Stimulated activated CD8-positive, alpha-beta memory T cell treated with anti-CD3 and anti-CD28 coated beads, Interleukin-7, amount 100 ng/mL, for 24 hours (primary cell): ENCODE measurements around the gene GPATCH8.

Experiments
- DNase-seq: peaks from one replicate; pipeline ENCODE4 v3.0.0-alpha.2; 2020; ENCODE audit warnings: low read depth

GPATCH8 gene

DNA sequence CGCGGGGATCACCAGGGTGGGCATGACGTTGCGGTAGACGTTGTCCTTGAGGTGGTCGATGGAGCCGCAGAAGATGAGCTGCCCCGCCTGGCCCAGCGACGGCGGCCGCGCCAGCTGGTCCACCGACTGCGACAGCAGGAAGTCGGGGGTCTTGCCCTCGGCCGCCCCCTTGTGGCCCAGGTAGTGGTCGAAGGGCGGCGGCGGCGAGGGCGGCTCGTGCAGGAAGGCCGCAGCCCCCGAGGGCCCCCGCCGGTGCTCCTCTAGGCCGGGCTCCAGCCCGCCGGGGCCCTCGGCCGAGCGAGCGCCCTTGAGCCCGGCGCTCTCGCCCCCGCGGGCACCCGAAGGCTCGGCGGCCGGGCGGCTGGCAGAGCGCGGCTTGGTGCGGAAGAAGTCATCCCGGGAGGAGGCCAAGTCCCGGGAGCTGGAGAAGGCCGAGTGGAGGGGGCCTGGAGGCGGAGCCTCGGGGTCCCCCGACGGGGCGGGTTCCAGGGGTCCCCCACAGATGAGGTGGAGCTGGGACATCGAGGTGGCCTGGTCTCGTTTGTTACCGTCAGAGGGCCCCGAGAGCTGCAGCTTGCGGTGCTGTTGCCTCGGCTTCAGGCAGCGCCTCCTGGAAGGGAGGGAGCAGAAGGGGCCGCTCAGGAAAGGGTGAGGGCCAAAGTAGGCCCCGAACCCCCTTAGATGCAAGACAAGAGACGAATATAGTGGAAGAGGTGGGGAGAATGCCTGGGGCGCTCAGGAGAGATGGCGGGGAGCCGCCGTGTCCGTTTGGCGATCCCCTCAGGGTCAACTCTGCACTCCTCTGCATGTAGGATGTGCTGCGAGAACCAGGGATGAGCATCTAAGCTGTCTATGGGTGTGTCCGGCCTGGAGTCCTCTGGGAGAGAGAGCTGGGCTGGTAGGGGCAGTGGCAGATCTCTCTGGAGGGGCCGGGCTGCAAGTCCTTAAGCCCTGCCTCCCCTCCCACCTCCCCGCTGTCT lies 148.3 kb downstream of the GPATCH8 start:
- peak; percentile 26 for DNase-seq

DNA sequence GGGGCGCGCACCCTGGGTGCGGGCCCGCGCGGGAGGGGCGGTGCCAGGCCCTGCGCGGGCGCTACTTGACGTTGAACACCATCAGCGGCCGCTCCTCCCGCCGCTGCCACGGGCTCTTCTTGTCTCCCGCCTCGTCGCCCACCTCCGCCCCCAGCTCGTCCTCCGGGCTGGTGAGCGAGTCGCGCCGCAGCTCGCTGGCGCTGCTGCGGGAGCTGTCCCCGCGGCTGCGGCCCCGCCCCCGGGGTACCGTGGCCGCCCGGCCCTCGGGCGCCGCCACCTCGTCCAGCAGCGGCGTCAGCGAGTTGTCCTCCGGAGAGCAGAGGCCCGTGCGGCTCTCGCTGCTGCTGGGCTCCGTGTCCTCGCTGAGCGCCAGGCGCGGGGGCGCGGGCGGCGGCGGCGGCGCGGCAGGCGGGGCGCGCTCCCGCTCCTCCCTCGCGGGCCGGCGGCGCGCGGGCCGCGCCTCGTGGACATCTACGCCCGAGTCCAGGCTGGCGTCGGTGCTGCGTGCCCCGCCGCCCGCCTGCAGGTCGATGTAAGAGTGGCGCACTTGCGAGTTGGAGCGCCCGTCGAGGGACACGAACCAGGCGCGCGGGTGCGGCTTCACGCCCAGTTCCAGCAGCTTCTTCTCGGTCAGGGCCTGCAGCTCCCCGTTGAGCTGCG lies 149.4 kb downstream of the GPATCH8 start:
- DNase-seq = no peak

DNA sequence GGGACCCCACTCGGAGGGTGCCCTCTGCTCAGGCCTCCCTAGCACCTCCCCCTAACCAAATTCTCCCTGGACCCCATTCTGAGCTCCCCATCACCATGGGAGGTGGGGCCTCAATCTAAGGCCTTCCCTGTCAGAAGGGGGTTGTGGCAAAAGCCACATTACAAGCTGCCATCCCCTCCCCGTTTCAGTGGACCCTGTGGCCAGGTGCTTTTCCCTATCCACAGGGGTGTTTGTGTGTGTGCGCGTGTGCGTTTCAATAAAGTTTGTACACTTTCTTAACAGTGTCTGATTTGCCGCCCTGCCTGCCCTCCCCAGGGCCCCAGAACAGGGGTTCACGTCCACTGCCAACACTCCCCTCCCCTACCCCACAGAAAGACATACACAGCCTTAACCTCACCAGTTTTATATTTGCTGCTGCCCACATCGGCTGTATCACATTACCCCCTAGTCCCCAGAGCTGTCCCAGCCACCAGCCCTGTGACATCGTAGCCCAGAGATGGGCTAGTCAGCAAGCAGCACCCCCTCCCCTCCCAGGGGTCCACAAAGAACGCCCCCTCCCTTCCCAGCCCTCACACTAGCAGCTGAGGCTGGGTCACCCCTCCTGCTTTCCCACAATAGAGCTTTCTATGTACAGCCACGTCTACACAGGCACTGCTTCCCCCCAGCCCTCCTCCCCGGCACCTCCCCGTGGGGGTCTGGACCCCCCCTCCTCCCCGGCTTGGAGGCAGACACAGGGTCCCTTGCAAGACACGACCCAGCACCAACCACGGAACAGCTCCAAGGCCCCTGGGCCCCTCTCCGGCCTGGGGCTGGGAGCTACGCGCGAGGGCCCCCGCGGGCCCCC lies 150.2 kb downstream of the GPATCH8 start:
- DNase-seq = no peak

DNA sequence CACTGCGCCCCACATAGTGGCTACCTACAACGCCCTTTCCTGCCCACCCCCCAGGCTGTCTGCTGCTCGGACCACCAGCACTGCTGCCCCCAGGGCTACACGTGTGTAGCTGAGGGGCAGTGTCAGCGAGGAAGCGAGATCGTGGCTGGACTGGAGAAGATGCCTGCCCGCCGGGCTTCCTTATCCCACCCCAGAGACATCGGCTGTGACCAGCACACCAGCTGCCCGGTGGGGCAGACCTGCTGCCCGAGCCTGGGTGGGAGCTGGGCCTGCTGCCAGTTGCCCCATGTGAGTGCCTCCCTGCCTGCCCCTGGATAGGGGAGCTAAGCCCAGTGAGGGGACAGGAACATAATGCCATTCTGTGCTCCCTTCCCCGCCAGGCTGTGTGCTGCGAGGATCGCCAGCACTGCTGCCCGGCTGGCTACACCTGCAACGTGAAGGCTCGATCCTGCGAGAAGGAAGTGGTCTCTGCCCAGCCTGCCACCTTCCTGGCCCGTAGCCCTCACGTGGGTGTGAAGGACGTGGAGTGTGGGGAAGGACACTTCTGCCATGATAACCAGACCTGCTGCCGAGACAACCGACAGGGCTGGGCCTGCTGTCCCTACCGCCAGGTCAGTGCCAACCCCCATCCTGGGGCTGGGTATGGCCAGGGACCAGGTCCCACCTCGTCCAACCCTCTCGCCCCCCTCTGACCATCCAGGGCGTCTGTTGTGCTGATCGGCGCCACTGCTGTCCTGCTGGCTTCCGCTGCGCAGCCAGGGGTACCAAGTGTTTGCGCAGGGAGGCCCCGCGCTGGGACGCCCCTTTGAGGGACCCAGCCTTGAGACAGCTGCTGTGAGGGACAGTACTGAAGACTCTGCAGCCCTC lies 151.0 kb downstream of the GPATCH8 start:
- DNase-seq = no peak

DNA sequence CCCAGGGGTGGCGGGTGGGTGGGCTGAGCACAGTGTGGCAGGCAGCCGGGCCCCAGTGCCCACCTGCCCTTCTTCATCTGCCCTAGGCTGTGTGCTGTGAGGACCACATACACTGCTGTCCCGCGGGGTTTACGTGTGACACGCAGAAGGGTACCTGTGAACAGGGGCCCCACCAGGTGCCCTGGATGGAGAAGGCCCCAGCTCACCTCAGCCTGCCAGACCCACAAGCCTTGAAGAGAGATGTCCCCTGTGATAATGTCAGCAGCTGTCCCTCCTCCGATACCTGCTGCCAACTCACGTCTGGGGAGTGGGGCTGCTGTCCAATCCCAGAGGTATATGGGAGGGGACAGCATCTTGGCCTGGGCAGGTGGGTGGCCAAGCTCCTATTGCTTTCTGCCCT lies 151.7 kb downstream of the GPATCH8 start:
- no peak for DNase-seq

DNA sequence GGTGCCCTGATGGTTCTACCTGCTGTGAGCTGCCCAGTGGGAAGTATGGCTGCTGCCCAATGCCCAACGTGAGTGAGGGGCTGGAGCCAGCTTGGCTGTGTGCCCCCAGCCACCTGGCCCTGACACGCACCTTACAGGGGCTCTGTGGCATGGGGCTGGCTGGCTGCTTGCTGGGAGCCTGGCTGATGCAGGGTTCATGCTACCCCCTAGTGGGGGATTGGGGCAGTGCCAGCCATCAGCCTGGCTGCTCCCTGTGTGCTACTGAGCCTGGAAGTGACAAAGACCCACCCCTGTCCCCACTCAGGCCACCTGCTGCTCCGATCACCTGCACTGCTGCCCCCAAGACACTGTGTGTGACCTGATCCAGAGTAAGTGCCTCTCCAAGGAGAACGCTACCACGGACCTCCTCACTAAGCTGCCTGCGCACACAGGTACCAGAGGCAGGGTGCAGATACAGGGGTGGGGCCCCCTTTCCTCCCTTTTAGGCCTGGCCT lies 152.4 kb downstream of the GPATCH8 start:
- DNase-seq = peak; percentile 50

DNA sequence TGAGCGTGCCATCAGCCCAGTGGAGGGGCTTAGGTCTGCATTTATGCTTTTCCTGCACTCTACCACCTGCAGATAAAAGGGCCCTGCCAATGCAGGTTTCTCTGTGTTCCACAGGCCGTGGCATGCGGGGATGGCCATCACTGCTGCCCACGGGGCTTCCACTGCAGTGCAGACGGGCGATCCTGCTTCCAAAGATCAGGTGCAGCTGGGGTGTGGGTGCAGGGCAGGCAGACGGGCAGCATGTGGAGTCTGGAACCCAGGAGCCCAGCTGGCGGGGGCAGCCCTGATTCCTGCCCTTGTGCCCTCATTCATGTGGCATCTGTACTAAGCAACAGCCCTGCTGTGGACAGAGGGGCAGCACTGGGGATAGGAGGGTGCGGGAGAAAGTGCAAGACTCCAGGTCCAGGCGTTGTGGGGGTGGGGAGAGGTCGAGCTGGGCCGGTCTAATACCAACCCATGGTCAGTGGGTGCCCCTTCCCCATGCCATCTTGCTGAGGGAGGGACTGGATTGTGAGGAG lies 153.6 kb downstream of the GPATCH8 start:
- no peak for DNase-seq

DNA sequence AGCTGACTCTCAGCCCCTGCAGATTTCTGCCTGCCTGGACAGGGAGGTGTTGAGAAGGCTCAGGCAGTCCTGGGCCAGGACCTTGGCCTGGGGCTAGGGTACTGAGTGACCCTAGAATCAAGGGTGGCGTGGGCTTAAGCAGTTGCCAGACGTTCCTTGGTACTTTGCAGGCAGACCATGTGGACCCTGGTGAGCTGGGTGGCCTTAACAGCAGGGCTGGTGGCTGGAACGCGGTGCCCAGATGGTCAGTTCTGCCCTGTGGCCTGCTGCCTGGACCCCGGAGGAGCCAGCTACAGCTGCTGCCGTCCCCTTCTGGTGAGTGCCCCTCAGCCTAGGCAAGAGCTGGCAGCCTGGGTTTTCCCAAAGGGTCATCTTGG lies 154.2 kb downstream of the GPATCH8 start:
- DNase-seq = no peak

DNA sequence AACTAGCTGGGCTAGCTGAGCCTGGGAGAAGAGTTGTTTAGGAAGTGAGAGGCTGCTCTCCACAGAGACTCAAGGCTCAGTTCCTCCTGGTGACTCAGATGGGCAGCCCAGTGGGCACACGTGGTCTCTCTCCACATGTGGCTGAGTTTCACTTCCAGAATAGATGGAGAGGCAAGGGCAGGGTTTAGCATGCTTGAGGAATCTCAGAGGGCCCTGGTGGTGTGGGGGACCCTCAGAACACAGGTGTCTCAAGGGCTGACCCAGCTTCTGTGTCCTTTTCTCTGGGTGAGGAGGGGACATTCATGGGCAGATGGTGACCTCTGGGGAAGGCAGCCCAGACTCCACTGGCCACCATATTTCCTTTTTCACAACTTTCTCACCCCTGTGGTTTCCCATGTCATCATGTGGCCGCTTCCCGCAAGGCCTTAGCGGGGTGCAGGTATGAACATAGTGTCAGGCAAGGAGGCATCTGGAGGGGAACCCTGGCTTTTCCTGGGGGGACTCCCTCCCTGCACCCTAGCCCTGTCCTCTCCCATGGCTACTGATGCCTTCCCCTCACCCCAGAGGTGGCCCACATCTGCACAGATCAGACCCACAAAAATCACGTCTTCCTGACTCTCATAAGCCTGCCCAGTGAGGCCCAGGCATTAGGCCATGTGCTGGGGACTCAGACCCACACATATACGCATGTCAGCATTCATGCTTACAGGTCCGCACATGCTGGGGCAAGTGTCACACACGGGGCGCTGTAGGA lies 154.8 kb downstream of the GPATCH8 start:
- DNase-seq = no peak
